ENCODE data around the gene NIPAL3.
"Not testable (repeated sequence)": the region's sequence is repeated elsewhere in the genome, so short reads cannot be mapped to it uniquely, and the experiment has no call there.

NIPAL3 gene

DNA sequence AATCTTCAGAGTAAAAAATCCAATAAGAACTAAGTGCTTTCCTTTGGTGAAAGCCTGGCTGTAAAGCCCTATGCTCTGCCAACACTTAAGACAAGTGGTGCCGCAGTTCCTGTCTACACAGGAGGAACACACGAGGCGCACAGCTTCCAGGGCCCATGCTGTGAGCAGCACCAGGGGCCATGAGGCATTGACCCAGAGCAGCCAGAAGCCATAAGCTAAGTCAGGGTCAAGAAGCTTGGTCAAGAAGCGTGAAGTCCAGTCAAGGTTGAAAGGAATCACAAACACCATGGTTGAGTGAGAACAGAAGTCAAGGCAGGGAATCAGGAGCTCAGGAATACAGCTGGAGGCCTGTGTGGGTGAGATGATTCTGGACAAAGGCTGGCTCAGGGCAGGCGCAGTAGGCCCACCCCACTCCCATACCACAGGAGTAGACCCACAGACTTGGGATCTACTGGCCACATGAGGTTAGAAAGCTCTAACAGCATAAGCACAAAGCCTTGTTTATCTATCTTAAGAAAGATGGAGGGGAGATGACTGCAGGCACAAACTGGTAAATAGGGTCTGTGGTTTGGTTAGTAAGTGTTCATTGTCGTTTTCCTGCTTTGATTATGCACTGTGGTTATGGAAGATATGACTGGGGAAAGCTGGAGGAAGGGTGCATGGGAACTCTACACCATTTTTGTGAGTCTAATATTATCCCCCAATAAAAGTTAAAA, 44.1 kb downstream of the NIPAL3 start:
- no peak for DNase-seq (ENCODE audit: low read depth)

DNA sequence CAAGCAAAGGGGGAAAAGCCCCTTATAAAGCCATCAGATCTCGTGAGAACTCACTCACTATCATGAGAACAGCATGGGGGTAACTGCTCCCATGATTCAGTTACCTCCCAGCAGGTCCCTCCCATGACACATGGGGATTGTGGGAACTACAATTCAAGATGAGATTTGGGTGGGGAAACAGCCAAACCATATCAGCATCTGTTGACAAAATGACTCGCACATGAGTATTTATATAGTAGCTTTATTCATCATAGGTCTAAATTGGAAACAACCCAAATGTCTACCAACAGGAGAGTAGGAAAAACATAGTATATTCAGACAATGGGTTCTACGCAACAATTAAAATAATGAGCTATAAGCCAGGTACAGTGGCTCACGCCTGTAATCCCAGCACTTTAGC, 46.5 kb downstream of the NIPAL3 start:
- not testable (repeated sequence) for DNase-seq (ENCODE audit: low read depth)

DNA sequence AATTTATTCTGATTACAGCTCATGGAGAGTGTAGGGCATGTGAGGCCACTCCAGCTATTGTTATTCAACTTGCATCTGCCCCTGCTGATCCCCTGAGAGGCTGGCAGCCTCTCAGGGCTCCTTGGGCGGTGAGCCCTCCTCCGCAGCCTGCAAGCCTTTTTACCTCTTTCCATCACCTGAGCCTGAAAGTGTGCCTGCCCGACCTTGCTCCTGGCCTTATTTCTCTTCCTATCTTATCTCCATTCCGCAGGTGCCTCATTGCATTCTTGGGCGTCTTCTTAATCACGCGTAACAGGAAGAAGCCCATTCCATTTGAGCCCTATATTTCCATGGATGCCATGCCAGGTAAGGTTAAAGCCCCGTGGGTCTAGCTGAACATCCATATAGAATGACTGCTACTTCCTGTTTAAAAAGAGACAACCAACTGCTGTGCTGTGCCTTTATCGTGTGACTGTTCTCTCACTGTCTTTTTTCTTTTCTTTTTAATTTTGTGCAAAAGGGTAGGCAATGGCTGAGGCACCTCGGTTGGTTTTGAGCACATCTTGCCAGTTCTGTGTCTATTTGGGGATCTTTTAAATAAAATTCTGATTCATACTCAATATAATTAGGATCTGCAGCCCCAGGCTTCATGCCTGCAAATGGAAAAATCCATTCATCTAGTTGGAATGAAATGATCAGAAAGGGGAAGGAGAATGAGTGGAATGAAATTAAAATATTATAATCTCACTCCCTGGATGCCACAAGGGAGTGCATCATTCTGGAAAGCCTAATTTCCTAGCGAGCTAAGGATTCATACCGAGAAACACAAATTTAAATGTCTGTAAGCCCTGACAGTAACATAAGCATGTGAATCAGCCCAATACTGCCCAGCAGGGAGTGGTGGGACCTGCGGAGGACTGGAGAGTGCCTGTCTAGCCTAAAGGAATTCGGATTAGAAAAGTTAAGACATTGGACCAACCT, 48.5 kb downstream of the NIPAL3 start:
- peak; percentile 5 for DNase-seq (ENCODE audit: low read depth)

DNA sequence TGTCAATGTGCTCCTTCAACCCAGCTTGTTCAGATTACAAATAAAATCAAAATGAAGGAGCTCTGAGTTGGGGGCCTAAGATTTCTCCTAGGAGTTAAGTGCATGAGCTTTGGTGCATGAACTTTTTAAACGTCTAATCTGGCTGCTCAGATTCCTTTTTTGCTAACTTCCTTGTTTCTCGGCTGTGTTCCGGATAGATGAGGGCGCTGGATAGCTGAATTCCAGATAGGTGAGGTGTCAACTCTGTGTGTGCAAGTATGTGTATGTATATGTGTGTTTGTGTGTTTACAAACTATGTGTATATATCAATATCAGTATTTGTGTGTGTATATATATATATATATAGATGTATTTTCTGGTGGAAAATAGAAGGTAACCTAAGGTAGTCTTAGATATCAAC, 49.5 kb downstream of the NIPAL3 start:
- DNase-seq (ENCODE audit: low read depth): no peak

DNA sequence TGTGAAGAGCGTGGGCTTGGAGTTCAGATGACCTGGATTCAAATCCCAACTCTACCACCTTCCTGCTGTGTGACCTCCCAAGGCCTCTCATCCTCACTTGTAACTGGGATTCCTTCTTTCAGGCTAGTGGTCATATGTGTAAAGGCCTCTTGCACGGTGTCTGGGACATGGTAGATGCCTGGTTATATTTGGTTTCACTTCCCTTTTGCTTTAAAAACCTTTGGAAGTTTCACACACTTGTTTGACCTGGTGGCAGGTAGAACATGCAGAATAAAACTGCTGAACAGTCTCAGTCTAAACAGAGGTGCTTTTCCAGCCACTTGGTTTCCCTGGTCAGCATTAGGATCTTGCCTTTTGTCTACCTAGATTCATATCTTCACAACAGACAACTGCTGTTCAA, 50.0 kb downstream of the NIPAL3 start:
- no peak for DNase-seq (ENCODE audit: low read depth)

DNA sequence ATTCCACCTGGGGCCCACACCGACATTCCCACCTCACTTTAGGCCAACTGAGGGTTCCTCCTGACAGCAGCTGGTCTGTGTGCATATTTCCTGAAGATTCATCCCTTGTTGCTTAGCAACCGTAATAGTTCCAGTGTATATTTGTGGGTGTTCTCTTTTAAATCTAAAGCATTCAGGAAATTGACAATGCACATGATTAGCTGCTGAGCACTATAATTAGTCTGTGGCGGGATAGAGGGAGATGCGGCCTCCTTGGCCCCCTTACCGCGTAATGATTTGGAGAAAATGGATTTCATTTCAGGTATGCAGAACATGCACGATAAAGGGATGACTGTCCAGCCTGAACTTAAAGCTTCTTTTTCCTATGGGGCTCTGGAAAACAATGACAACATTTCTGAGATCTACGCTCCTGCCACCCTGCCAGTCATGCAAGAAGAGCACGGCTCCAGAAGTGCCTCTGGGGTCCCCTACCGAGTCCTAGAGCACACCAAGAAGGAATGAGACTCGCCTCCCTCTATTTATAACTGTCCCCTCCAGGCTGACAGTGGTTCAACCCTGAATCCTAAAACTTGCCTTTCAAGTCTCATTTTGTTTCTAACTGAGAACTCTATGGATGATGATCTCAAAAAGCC, 53.2 kb downstream of the NIPAL3 start:
- DNase-seq (ENCODE audit: low read depth): no peak

DNA sequence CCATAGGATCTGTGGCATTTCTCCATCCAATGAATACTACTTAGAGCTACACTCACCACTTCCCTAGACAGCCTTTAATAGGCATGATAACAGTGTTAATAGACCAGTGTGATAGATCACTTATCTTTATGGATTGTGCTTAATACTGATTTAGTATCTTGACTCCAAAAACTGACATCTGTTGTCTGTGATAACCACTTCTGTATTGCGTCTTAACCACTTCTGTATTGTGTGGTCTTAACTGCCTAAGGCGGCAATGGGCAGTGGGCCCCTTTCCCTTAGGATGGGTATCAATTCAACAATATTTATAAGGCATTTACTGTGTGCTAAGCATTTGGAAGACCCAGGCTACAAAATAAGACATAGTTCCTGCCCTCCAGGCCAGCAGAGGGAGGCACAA, 55.0 kb downstream of the NIPAL3 start:
- DNase-seq (ENCODE audit: low read depth): no peak

DNA sequence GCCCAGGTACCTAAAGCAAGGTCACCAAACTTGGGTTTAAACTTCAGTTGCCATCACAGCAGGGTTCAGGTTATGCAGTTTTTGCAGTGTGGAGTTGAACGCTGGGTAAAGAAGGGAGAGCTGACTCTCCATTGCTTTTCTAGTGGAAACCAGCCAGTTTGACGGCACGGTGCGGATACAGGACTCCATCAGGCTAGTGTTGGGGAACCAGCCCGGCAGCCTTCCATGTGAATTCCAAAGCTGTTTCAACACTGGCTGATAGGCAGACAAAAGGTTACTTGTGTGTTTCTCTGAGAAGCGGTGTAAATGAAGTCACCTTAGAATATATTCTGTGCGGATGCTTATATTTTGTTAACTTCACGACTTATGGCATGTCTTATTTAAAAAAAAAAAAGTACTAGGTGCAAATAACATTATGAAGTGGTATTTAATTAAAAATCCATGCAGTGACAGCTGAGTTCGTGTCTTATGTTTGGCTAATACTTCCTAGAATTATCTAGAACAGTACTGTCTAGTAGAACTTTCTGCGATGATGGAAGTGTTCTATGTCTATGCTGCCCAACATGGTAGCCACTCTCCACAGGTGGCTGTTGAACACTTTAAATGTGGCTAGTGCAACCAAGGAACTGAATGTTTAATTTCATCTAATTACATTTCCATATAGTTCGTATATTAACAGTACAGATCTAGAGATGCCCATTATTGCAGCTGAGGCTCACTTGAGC, 57.1 kb downstream of the NIPAL3 start:
- DNase-seq (ENCODE audit: low read depth): no peak

DNA sequence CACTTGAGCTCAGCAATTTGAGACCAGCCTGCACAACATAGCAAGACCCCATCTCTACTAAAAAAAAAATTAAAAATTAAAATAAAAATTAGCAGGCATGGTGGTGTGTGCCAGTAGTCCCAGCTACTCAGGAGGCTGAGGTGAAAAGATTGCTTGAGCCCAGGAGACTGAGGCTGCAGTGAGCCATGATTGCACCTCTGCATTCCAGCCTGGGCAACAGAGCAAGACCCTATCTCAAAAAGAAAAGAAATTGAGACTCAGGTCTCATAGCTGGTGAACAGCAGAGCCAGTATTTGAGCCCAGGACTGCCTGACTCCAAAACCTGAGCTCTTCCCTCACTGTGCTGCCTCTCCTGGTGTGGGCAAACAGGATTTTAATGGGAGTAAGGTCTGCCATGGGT, 58.6 kb downstream of the NIPAL3 start:
- DNase-seq (ENCODE audit: low read depth): no peak

DNA sequence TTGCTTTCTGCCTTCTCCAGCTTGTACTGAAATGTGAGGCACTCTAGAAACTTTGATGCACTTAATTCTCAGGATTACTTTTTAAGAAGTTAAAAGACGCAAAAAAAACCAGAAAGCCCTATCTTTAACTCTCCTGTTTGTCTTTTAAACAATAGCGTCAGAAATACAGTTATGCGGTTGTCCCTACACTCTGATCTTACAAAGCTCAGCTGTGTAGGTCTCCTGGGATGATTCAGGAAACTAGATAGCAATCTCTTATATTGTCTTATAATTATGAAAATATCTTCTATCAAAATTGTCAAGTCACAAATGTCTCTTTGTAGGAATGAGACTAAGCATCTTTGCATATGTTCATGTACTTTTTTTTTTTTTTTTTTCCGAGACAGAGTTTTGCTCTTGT, 60.1 kb downstream of the NIPAL3 start:
- no peak for DNase-seq (ENCODE audit: low read depth)

DNA sequence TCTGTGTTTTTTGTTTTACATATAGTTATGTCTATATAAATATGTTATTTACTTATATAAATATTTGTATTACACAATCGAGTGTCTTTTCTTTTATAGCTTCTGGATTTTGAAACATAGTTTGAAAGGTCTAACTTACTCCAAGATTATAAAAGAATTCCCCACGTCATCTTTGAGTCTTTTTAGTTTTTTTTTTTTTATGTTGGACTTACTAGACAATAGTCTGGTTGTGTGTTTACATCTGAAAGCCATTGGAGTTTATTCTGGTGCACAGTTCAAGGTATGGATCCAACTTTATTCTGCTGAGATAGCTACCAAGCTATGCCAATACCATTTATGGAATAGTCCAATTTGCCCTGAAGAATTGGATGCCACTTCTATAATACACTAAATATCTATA, 61.0 kb downstream of the NIPAL3 start:
- DNase-seq (ENCODE audit: low read depth): no peak

DNA sequence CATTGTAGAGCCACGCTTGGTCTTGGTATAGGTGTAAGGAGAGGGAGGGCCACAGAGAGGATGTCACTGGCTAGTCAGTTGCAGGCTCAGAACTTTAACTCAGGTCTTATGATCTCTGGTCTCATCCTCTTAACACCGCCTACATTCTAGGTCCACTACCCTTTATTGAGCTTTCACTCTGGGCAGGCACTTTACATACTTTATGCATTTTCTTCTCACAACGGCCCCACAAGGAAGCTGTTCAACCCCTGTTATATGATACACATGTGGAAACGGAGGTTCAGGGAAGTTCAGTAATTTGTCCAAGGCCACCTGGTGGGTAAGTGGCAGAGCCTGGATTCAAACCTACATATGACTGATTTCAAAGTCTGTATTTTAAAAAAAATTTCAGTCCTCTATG, 61.7 kb downstream of the NIPAL3 start:
- no peak for DNase-seq (ENCODE audit: low read depth)

DNA sequence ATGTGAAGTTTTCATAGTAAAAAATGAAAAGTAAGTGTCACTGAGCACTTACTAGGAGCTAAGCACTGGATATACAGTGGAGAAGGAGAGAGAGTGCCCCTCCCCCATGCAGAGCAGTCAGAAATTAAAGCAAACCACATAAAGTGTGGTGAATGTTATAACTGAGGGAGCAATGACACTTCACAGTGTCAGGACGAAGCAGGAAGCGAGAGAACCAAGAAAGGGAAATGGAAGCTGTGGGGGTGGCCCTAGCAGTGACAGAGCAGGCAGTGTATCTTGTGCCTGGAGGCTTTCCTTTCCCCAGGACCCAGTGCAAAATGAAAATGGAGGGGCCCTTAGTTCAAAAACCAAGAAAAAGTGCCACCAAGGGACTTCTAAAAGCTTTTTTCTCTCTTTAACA, 65.5 kb downstream of the NIPAL3 start:
- DNase-seq (ENCODE audit: low read depth): no peak

DNA sequence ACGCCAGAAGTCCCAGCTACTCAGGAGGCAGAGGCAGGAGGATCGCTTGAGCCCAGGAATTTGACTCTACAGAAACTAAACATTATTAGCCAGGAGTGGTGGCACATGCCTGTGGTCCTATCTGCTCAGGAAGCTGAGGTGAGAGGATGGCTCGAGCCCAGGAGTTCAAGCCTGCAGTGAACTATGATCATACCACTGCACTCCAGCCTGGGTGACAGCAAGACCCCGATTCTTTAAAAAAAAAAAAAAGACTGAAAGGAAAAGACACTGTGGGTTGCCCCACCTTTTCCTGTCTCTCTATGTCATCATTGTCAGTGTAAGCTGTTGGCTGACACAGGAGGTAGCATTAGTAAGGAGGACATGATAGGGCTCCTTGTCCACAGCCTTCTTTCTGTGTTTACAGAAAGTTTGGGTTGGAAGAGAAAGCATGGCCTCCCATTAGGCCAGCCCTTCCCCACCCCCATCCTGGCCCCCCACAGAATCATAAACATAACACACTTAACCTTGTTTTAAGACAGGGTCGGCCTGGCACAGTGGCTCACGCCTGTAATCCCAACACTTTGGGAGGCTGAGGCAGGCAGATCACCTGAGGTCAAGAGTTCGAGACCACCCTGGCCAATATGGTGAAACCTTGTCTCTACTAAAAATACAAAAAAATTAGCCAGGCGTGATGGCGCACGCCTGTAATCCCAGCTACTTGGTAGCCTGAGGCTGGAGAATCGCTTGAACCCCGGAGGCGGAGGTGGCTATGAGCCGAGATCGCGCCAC, 66.4 kb downstream of the NIPAL3 start:
- no peak for DNase-seq (ENCODE audit: low read depth)

DNA sequence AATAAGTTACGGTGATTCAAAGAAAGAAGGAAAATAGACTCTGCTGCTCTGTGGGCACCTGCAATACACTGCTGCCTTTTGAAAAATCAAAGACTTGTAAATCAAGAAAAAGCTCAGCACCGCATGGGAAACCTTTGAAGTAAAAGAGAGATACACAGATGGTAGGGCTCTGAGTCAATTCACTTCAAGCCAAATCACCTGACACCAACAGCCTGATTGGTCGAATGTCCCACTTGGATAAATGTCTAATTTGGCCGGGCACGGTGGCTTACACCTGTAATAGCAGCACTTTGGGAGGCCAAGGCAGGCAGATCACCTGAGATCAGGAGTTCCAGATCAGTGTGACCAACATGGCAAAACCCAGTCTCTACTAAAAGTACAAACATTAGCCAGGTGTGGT, 67.8 kb downstream of the NIPAL3 start:
- DNase-seq (ENCODE audit: low read depth): no peak

DNA sequence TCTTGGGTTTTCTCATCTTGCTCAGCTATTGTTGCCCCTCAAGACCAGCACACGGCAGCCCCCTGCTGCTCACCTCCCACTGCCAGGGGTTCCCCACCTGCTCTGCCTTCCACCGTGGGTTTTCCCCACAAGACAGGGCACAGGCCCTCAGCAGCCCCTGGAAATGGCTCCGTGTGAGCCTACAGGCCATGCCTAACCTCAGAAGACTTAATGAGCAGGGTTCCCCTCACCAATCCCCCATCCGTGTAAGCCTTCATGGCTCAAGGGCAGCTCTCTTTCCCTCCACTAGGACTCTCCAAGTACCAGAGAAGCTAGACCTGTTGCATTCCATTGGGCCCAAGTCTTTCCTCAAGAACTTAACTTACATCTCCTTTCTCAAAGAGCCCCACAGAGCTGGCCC, 68.6 kb downstream of the NIPAL3 start:
- DNase-seq (ENCODE audit: low read depth): no peak

DNA sequence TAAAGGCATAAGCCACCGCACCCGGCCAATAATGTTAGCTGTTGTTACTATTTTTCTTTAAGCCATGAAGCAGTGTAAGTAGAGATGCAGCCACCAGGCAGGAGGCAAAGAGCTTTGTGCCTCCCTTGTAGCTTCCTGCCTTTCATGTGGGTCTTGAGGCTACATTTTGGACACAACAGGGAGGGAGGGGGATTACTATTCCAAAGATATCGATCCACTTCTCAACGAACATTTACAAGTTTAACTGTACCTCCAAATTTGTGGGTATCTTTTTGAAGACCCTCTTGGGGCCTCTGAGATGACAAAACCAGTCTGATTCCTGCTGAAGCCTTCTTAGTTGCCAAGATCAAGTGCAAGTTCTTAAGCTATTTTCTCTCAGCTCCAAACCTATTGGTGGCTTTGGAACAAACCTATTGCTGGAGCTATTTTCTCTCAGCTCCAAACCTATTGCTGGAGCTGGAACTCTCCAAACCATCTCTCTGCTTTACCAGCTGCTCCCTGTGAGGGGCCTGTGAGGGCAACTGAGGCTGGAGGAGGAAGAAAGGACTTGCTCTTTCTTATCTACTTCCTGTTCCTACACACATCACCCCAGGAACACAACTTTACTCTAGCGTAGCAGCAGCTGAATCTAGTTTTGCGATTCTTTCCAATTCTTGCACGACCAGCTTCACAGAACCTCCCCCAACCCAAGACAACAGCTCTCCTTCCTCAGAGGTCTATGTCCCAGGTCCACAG, 70.9 kb downstream of the NIPAL3 start:
- no peak for DNase-seq (ENCODE audit: low read depth)

DNA sequence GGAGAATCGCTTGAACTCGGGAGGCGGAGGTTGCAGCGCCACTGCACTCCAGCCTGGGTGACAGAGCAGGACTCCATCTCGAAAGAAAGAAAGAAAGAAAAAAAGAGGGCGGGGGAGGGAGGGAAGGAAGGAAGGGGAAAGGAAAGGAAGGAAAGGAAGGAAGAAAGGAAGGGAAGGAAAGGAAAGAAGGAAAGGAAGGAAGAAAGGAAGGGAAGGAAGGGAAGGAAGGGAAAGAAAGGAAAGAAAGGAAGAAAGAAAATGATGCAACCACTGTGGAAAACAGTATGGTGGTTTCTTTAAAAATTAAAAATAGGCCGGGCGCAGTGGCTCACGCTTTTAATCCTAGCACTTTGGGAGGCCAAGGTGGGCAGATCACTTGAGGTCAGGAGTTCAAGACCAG, 71.9 kb downstream of the NIPAL3 start:
- DNase-seq (ENCODE audit: low read depth): no peak

DNA sequence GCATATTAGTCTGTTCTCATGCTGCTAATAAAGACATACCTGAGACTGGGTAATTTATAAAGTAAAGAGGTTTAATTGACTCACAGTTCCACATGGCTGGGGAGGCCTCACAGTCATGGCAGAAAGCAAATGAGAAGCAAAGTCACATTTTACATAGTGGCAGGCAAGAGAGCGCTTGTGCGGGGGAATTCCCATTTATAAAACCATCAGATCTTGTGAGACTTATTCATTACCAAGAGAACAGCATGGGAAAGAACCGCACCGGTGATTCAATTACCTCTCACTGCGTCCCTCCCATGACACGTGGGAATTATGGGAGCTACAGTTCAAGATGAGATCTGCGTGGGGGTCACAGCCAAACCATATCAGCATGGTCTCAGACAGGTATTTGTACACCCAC, 72.6 kb downstream of the NIPAL3 start:
- not testable (repeated sequence) for DNase-seq (ENCODE audit: low read depth)

DNA sequence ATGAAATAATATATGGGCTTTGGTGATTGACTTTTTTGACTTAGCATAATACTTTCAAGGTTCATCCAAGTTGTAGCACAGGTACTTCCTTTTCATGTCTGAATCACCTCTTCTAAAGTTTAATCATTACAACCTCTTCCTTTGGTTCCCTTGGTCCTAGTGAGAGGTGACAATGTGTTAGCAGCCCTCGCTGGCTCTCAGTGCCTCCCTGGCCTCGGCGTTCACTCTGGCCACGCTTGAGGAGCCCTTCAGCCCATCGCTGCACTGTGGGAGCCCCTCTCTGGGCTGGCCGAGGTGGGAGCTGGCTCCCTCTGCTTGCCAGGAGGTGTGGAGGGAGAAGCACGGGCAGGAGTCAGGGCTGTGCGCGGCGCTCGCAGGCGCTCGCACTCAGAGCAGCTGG, 74.1 kb downstream of the NIPAL3 start:
- DNase-seq (ENCODE audit: low read depth): no peak

Data from fibroblast of gingiva (primary cell).